ENCODE results near the gene TMCO4. TPM values are rescaled to one million over a fixed set of nuclear protein-coding genes. Genes with fewer than 3 reads are reported as not detected.

Gene TMCO4
- total and polyA plus RNA-seq, 2 donors (not counting 1 experiment from before 2014, with no cell fraction given) = 12.5 to 24.3 TPM

DNA sequence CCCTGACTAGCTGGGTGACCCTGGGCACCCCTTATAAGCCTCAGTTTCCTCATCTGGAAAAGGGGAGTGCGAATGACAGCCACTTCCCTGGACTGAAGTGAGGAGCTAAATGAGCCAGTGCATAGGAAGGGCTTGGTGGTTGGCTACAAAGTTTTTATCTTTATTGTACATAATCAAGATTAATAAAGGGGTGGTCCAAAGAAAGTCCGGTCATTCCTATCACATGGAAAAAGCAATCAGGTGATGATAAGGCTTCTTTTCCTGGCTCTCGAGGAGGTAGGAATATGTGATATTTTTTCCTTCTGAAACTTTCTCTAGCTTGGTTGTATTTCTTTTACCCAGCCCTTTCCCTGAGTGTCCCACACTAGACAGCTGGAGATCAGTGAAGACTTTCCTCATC lies 56.5 kb downstream of the TMCO4 start:
- no peak for TF ChIP-seq EZH2 (IDR thresholded peaks at IDR 0.05; ENCODE audit: low read length, missing control alignments)
- TF ChIP-seq, protein P1, sequence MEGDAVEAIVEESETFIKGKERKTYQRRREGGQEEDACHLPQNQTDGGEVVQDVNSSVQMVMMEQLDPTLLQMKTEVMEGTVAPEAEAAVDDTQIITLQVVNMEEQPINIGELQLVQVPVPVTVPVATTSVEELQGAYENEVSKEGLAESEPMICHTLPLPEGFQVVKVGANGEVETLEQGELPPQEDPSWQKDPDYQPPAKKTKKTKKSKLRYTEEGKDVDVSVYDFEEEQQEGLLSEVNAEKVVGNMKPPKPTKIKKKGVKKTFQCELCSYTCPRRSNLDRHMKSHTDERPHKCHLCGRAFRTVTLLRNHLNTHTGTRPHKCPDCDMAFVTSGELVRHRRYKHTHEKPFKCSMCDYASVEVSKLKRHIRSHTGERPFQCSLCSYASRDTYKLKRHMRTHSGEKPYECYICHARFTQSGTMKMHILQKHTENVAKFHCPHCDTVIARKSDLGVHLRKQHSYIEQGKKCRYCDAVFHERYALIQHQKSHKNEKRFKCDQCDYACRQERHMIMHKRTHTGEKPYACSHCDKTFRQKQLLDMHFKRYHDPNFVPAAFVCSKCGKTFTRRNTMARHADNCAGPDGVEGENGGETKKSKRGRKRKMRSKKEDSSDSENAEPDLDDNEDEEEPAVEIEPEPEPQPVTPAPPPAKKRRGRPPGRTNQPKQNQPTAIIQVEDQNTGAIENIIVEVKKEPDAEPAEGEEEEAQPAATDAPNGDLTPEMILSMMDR (conservative IDR thresholded peaks at IDR 0.05 in 1 of 2, IDR thresholded peaks at IDR 0.05 in 1 of 2; ENCODE audit: low read depth in 1 of 2, low read length in 2 of 2) = no peak

DNA sequence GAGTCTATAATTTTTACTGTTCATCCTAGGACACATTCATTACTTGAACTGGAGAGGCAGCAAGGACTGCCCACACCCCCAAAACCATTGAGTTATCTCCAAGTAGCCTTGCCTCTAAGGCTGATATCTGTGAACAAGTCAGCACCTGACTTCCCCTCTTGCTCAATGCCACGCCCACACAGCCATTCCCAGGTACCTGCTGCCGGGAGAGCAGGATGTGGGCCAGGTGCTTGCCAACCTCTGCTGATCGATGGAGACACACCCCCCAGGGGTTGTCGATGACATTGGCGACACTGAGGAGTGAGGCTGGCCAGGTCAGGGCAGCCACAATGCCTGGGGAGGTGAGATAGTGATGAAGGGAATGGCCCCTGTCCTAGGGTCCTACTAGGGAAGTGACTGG lies 60.1 kb downstream of the TMCO4 start:
- H3K9ac ChIP-seq (ENCODE audit: insufficient read depth, low read length) = no peak overlapping the region
- no peak overlapping the region for H3K4me2 ChIP-seq (ENCODE audit: extremely low read depth, insufficient read depth, low read length)
- H3K79me2 ChIP-seq (ENCODE audit: control insufficient read depth, insufficient read depth, low read length) = no peaks in the 10 kb centered on the region
- no peak overlapping the region for H2AFZ ChIP-seq (ENCODE audit: low read length)
- no peaks in the 10 kb centered on the region for H4K20me1 ChIP-seq (ENCODE audit: control insufficient read depth, extremely low read depth, insufficient read depth, low read length)
- peaks cover 4% of the 10 kb centered on the region for H3K36me3 ChIP-seq (ENCODE audit: control insufficient read depth, insufficient read depth, low read length)
- no peak overlapping the region for H3K4me3 ChIP-seq (replicated peaks in 1 of 4; ENCODE audit: control extremely low read depth in 1 of 4, insufficient read depth in 1 of 4, low read depth in 3 of 4, low read length in 4 of 4)
- H3K27ac ChIP-seq (ENCODE audit: insufficient read depth, low read length) = no peak overlapping the region
- H3K9me3 ChIP-seq (ENCODE audit: control insufficient read depth, insufficient read depth, low read depth, low read length) = no peaks in the 10 kb centered on the region
- H3K27me3 ChIP-seq (ENCODE audit: control insufficient read depth, insufficient read depth, low read length) = no peaks in the 10 kb centered on the region
- TF ChIP-seq EZH2 (IDR thresholded peaks at IDR 0.05; ENCODE audit: low read length, missing control alignments) = no peak
- TF ChIP-seq, protein P1 (conservative IDR thresholded peaks at IDR 0.05 in 1 of 2, IDR thresholded peaks at IDR 0.05 in 1 of 2; ENCODE audit: low read depth in 1 of 2, low read length in 2 of 2) = no peak
- peaks cover 13% of the 10 kb centered on the region for H3K4me1 ChIP-seq (ENCODE audit: control insufficient read depth, extremely low read depth, insufficient read depth, low read length)
- DNase-seq (ENCODE audit: low read depth in 2 of 2) = no peak

More for the DNA sequence above, 56.5 kb downstream of the TMCO4 start:
- Histone ChIP-seq H3K27ac (ENCODE audit: insufficient read depth, low read length) (no peak overlapping the region), H3K9ac (ENCODE audit: insufficient read depth, low read length) (no peak overlapping the region), H3K4me3 (replicated peaks in 1 of 4; ENCODE audit: control extremely low read depth in 1 of 4, insufficient read depth in 1 of 4, low read depth in 3 of 4, low read length in 4 of 4) (no peak overlapping the region), H3K27me3 (ENCODE audit: control insufficient read depth, insufficient read depth, low read length) (no peaks in the 10 kb centered on the region), H2AFZ (ENCODE audit: low read length) (no peak overlapping the region), H3K9me3 (ENCODE audit: control insufficient read depth, insufficient read depth, low read depth, low read length) (no peaks in the 10 kb centered on the region), H4K20me1 (ENCODE audit: control insufficient read depth, extremely low read depth, insufficient read depth, low read length) (no peaks in the 10 kb centered on the region), H3K36me3 (ENCODE audit: control insufficient read depth, insufficient read depth, low read length) (peaks cover 4% of the 10 kb centered on the region), H3K4me1 (ENCODE audit: control insufficient read depth, extremely low read depth, insufficient read depth, low read length) (no peaks in the 10 kb centered on the region), H3K79me2 (ENCODE audit: control insufficient read depth, insufficient read depth, low read length) (no peaks in the 10 kb centered on the region), H3K4me2 (ENCODE audit: extremely low read depth, insufficient read depth, low read length) (no peak overlapping the region)
- no peak for DNase-seq (ENCODE audit: low read depth in 2 of 2)

DNA sequence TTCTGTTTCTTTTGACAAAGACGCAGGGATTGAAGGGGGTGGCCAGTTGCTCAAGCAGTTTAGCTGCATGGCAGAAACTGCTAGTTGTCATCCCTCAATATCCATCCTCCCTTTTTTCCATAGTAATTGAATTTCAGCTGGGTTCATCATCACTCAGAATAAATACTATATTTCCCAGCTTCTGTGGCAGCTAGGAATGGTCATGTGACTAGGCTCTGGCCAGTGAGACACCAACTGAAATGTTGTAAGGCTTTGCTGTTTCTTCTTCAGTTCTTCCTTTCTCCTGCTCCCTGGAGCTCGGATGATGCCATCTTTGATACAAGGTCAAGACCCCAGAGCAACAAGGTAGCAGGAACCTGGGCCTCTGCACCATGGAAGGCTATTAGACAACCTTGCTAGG lies 61.0 kb downstream of the TMCO4 start:
- no peak overlapping the region for H2AFZ ChIP-seq (ENCODE audit: low read length)
- TF ChIP-seq, protein P1 (conservative IDR thresholded peaks at IDR 0.05 in 1 of 2, IDR thresholded peaks at IDR 0.05 in 1 of 2; ENCODE audit: low read depth in 1 of 2, low read length in 2 of 2) = no peak
- no peak for TF ChIP-seq EZH2 (IDR thresholded peaks at IDR 0.05; ENCODE audit: low read length, missing control alignments)
- no peak overlapping the region for H3K27ac ChIP-seq (ENCODE audit: insufficient read depth, low read length)
- H3K4me2 ChIP-seq (ENCODE audit: extremely low read depth, insufficient read depth, low read length) = no peak overlapping the region
- peaks cover 15% of the 10 kb centered on the region for H3K4me1 ChIP-seq (ENCODE audit: control insufficient read depth, extremely low read depth, insufficient read depth, low read length)
- no peaks in the 10 kb centered on the region for H4K20me1 ChIP-seq (ENCODE audit: control insufficient read depth, extremely low read depth, insufficient read depth, low read length)
- H3K9me3 ChIP-seq (ENCODE audit: control insufficient read depth, insufficient read depth, low read depth, low read length) = no peaks in the 10 kb centered on the region
- DNase-seq (ENCODE audit: low read depth in 2 of 2) = no peak
- H3K9ac ChIP-seq (ENCODE audit: insufficient read depth, low read length) = no peak overlapping the region
- H3K36me3 ChIP-seq (ENCODE audit: control insufficient read depth, insufficient read depth, low read length) = peaks cover 2% of the 10 kb centered on the region
- no peaks in the 10 kb centered on the region for H3K79me2 ChIP-seq (ENCODE audit: control insufficient read depth, insufficient read depth, low read length)
- no peak overlapping the region for H3K4me3 ChIP-seq (replicated peaks in 1 of 4; ENCODE audit: control extremely low read depth in 1 of 4, insufficient read depth in 1 of 4, low read depth in 3 of 4, low read length in 4 of 4)
- H3K27me3 ChIP-seq (ENCODE audit: control insufficient read depth, insufficient read depth, low read length) = no peaks in the 10 kb centered on the region

Data from fibroblast of lung (primary cell).